Left lung (tissue), 14 donors: Measurements from ENCODE around the gene ABL1. TPM values are rescaled to one million over a fixed set of nuclear protein-coding genes. Genes with fewer than 3 reads are reported as not detected.

Source experiments
- ATAC-seq: fragments of 200-7000 bp; cut with Tn5 transposase; one replicate; pipeline ENCODE4 v1.9.1; 2020; ENCODE audit warnings: moderate library complexity
- DNase-seq, 4 donors: peaks; one replicate each; pipeline ENCODE4 v3.0.0-alpha.2; 2013 to 2020
- H3K27ac ChIP-seq, 2 donors: fragments of 200-600 bp; sonication (generic) in 1 of 2; one replicate each; pipeline versions ENCODE4 v1.5.0 to v1.8.0; 2020 to 2021
- H3K27me3 ChIP-seq, 2 donors: fragments of 200-600 bp; sonication (generic) in 1 of 2; one replicate each; pipeline versions ENCODE4 v1.5.0 to v1.8.0; 2020 to 2021
- H3K36me3 ChIP-seq, 2 donors: fragments of 200-600 bp; sonication (generic) in 1 of 2; one replicate each; pipeline versions ENCODE4 v1.5.0 to v1.8.0; 2020 to 2021
- H3K4me1 ChIP-seq, 2 donors: fragments of 200-600 bp; one replicate each; pipeline ENCODE4 v1.8.0; 2021
- H3K4me3 ChIP-seq, 2 donors: fragments of 200-600 bp; sonication (generic) in 1 of 2; one replicate each; pipeline versions ENCODE4 v1.5.0 to v1.8.0; 2020 to 2021; ENCODE audit warnings: mild to moderate bottlenecking in 1 of 2
- H3K9me3 ChIP-seq, 2 donors: fragments of 200-600 bp; sonication (generic) in 1 of 2; one replicate each; pipeline versions ENCODE4 v1.5.0 to v1.8.0; 2020 to 2021
- CTCF ChIP-seq, 2 donors: fragments of 200-600 bp; sonication (generic) in 1 of 2; IDR thresholded peaks; one replicate each; pipeline versions ENCODE4 v1.5.0 to v1.8.0; 2021; ENCODE audit warnings: antibody characterized with exemption in 2 of 2
- intact Hi-C, 2 donors: fragments of 100-400 bp; cut with DNase I; formaldehyde crosslinking; loops; one replicate each; pipeline versions ENCODE4 v1.11.2 to v1.14.2; 2022
- long read RNA-seq, 12 donors: library from polyadenylated mRNA in 2 of 12; unstranded in 2 of 12; transcript quantifications; one replicate each; pipeline ENCODE4 v2.0.0 and lab custom pipeline, GENCODE V29; 2019 to 2026
- polyA plus RNA-seq, 6 donors: library from polyadenylated mRNA; unstranded; fragments of 120-200 nt; gene quantifications; one replicate each; pipeline ENCODE4 v1.2.1, GENCODE V29; 2013; ENCODE audit not compliant: insufficient read length in 6 of 6
- total RNA-seq, 2 donors: library from RNA; stranded (reverse); fragmentation: NEBNext Ultra II Directional; extraction: Animal tissue kit (Norgen Biotek cat#: 25700); gene quantifications; one replicate each; pipeline ENCODE4 v1.2.1, GENCODE V29; 2021
- donor health status: DM: no; HTN: yes; CAD: no.
- donor health status: DM: no; HTN: no; CAD: no.

The ABL1 gene
- total RNA-seq (10 to 100 TPM; 55.6 to 63.5 TPM), polyA plus RNA-seq (10 to 100 TPM; 67.7 to 83.3 (median 74.8) TPM)
- long read RNA-seq, donor 1, full-length matches to known transcripts, result 14 of 45 reads
- long read RNA-seq, donor 1, partial matches to known transcripts, result 31 of 45 reads
- long read RNA-seq, donor 1, other reads (novel, unspliced or antisense), result 0 of 45 reads
- long read RNA-seq, donor 2, full-length matches to known transcripts, result 16 of 30 reads
- long read RNA-seq, donor 2, partial matches to known transcripts, result 14 of 30 reads
- long read RNA-seq, donor 2, other reads (novel, unspliced or antisense), result 0 of 30 reads
- long read RNA-seq, donor 3, full-length matches to known transcripts, result 16 of 31 reads
- long read RNA-seq, donor 3, partial matches to known transcripts, result 15 of 31 reads
- long read RNA-seq, donor 3, other reads (novel, unspliced or antisense), result 0 of 31 reads
- long read RNA-seq, donor 4, partial matches to known transcripts, result 0 of 3 reads
- long read RNA-seq, donor 4, other reads (novel, unspliced or antisense), result 3 of 3 reads
- long read RNA-seq, donor 5, full-length matches to known transcripts, result 10 of 15 reads
- long read RNA-seq, donor 5, partial matches to known transcripts, result 5 of 15 reads
- long read RNA-seq, donor 5, other reads (novel, unspliced or antisense), result 0 of 15 reads
- long read RNA-seq, donor 6, full-length matches to known transcripts, result 8 of 18 reads
- long read RNA-seq, donor 6, partial matches to known transcripts, result 10 of 18 reads
- long read RNA-seq, donor 6, other reads (novel, unspliced or antisense), result 0 of 18 reads
- long read RNA-seq, donor 7, full-length matches to known transcripts, result 8 of 8 reads
- long read RNA-seq, donor 7, partial matches to known transcripts, result 0 of 8 reads
- long read RNA-seq, donor 7, other reads (novel, unspliced or antisense), result 0 of 8 reads
- long read RNA-seq, donor 8, full-length matches to known transcripts, result 20 of 35 reads
- long read RNA-seq, donor 8, partial matches to known transcripts, result 15 of 35 reads
- long read RNA-seq, donor 8, other reads (novel, unspliced or antisense), result 0 of 35 reads
- long read RNA-seq, donor 9, result 0 reads
- long read RNA-seq, donor 10, partial matches to known transcripts, result 0 of 1 reads
- long read RNA-seq, donor 10, other reads (novel, unspliced or antisense), result 1 of 1 reads
- long read RNA-seq, donor 11, full-length matches to known transcripts, result 11 of 23 reads
- long read RNA-seq, donor 11, partial matches to known transcripts, result 12 of 23 reads
- long read RNA-seq, donor 11, other reads (novel, unspliced or antisense), result 0 of 23 reads
- long read RNA-seq, donor 12, full-length matches to known transcripts, result 10 of 21 reads
- long read RNA-seq, donor 12, partial matches to known transcripts, result 11 of 21 reads
- long read RNA-seq, donor 12, other reads (novel, unspliced or antisense), result 0 of 21 reads

- no peaks in the 10 kb centered on the region for H3K27me3 ChIP-seq
- peak within 1 kb of the TSS; percentile 55 to 62 for H3K4me3 ChIP-seq
- peak within 1 kb of the TSS; percentile 85 to 90 for H3K27ac ChIP-seq
- ATAC-seq (peak; percentile 90), DNase-seq (peak; percentile 75 to 85 (median 78))
- no peaks in the 10 kb centered on the region for H3K36me3 ChIP-seq
- H3K9me3 ChIP-seq, result no peaks in the 10 kb centered on the region
- intact Hi-C loops, result no loop called here
- TF ChIP-seq CTCF (IDR thresholded peaks at IDR 0.05), result no peak
- peaks cover 11 to 50% of the 10 kb centered on the region in 2 donors for H3K4me1 ChIP-seq
Observed at GRCh38 chr9:130834371-130835336, at the start of gene ABL1. ABL1 (plus strand) TSS chr9:130835254; CDS start chr9:130835447, 193 bp downstream.

GRCh38 chr9:130785940-130786508 lies 49.0 kb upstream of the ABL1 start:
- ATAC-seq, result no peak

DNA sequence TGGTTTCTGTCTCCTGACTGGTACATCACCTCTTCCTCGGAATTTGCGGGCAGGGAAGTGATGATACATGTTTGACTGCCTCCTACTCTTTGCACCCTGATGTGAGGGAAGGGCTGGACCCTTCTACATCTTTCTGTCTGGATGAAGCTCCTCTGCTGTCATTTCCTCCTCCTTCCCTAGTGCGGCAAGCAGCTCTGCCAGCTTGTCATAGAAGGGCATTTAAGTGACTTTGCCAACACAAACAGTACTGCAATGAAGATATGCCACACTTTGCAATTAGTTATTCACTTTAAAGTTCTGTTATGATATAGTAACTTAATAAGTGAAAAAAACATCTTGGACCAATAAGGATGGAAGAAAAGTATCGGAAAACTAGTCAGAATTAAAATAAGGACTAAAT lies 48.5 kb upstream of the ABL1 start:
- no peak for DNase-seq
- Histone ChIP-seq H3K4me3 (no peak overlapping the region), H3K36me3 (no peaks in the 10 kb centered on the region), H3K27me3 (no peaks in the 10 kb centered on the region), H3K4me1 (peaks cover 0 to 3% of the 10 kb centered on the region in 2 donors), H3K9me3 (peaks cover 0 to 14% of the 10 kb centered on the region in 2 donors), H3K27ac (no peak overlapping the region)
- intact Hi-C loops, result no loop called here
- ATAC-seq, result no peak
- TF ChIP-seq CTCF (IDR thresholded peaks at IDR 0.05), result no peak

More at GRCh38 chr9:130785940-130786508, 49.0 kb upstream of the ABL1 start:
- TF ChIP-seq CTCF (IDR thresholded peaks at IDR 0.05), result no peak
- Histone ChIP-seq H3K4me1 (peaks cover 0 to 7% of the 10 kb centered on the region in 2 donors), H3K4me3 (no peak overlapping the region), H3K27me3 (no peaks in the 10 kb centered on the region), H3K27ac (no peak overlapping the region), H3K9me3 (peaks cover 0 to 14% of the 10 kb centered on the region in 2 donors), H3K36me3 (no peaks in the 10 kb centered on the region)
- no peak for DNase-seq
- intact Hi-C loops, result no loop called here
